Stimulated activated CD4-positive, alpha-beta T cell treated with anti-CD3 and anti-CD28 coated beads, Interleukin-12 subunit alpha, Interleukin-12 subunit beta, amount 100 ng/mL, for 24 hours (primary cell): Measurements from ENCODE around the gene CFAP126.
"Not testable (repeated sequence)": the region's sequence is repeated elsewhere in the genome, so short reads cannot be mapped to it uniquely, and the experiment has no call there.

Experiments used
- DNase-seq, 2 experiments: peaks; one replicate each; pipeline ENCODE4 v3.0.0-alpha.2; 2020; ENCODE audit warnings: low read depth in 2 of 2

Gene CFAP126

GRCh38 chr1:161381707-161382106 lies 14.0 kb upstream of the CFAP126 start:
- DNase-seq: no peak

GRCh38 chr1:161379071-161379470 lies 11.4 kb upstream of the CFAP126 start:
- no peak for DNase-seq

GRCh38 chr1:161378014-161378413 lies 10.3 kb upstream of the CFAP126 start:
- DNase-seq: no peak

GRCh38 chr1:161374373-161374772 lies 6.7 kb upstream of the CFAP126 start:
- DNase-seq: no peak

GRCh38 chr1:161373442-161373841 lies 5.8 kb upstream of the CFAP126 start:
- no peak for DNase-seq

GRCh38 chr1:161365207-161365606 lies 2.5 kb downstream of the CFAP126 start:
- DNase-seq: no peak

GRCh38 chr1:161364332-161364731 lies 3.3 kb downstream of the CFAP126 start:
- no peak for DNase-seq

GRCh38 chr1:161359291-161359690 lies 8.4 kb downstream of the CFAP126 start:
- DNase-seq: no peak

- DNase-seq: no peak
Measured at GRCh38 chr1:161357073-161357472, 10.6 kb downstream of the CFAP126 start.

GRCh38 chr1:161351482-161351881 lies 16.2 kb downstream of the CFAP126 start:
- DNase-seq: no peak

- DNase-seq: no peak
Measured at GRCh38 chr1:161350671-161351070, 17.0 kb downstream of the CFAP126 start.

- no peak for DNase-seq
Measured at GRCh38 chr1:161342821-161343220, 24.9 kb downstream of the CFAP126 start.

- DNase-seq: no peak
Measured at GRCh38 chr1:161342177-161342576, 25.5 kb downstream of the CFAP126 start.

- no peak for DNase-seq
Measured at GRCh38 chr1:161335796-161336195, 31.9 kb downstream of the CFAP126 start.

GRCh38 chr1:161333166-161333565 lies 34.5 kb downstream of the CFAP126 start:
- no peak for DNase-seq

GRCh38 chr1:161330346-161330745 lies 37.3 kb downstream of the CFAP126 start:
- no peak for DNase-seq

GRCh38 chr1:161324020-161324419 lies 43.7 kb downstream of the CFAP126 start:
- DNase-seq: no peak

GRCh38 chr1:161315841-161316674 lies 51.6 kb downstream of the CFAP126 start:
- DNase-seq: not testable (repeated sequence)
